ENCODE results near the gene SFXN3. TPM values are rescaled to one million over a fixed set of nuclear protein-coding genes. Genes with fewer than 3 reads are reported as not detected.

Gene SFXN3
- polyA plus RNA-seq, 4 donors: 35.0 to 222 (median 87.5) TPM

GRCh38 chr10:101040851-101041250 lies 9.8 kb downstream of the SFXN3 start:
- no peaks in the 10 kb centered on the region for H3K9me3 ChIP-seq (ENCODE audit: control insufficient read depth in 2 of 2, insufficient read depth in 1 of 2, low read depth in 1 of 2, low read length in 1 of 2)
- no peak for FAIRE-seq
- H3K27ac ChIP-seq (ENCODE audit: low read depth in 1 of 3, low read length in 2 of 3): peak overlapping the region in 2 of 3 donors; percentile 45 to 96

DNA sequence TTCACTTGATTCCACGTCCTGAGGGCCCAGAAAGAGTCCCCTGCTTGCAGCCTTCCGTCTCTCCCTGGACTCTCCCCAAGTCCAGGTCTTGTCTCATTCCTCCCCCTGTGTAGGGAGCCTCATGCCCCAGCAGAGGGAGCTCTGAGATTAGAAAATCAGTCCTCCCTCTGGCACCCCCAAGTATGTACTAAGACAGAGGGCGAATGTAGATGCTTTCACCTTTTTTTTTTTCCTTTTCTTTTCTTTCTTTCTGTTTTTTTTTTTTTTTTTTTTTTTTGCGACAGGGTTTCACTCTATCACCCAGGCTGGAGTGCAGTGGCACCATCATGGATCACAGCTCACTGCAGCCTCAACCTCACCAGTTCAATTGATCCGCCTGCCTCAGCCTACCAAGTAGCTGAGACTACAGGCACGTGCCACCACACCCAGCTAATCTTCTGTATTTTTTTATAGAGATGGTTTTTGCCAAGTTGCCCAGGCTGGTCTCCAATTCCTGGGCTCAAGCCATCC lies 10.3 kb downstream of the SFXN3 start:
- no peak overlapping the region for H3K4me3 ChIP-seq (ENCODE audit: low read depth in 1 of 3, low read length in 3 of 3)
- H3K36me3 ChIP-seq (ENCODE audit: control insufficient read depth in 3 of 3, insufficient read depth in 2 of 3, low read depth in 1 of 3, low read length in 3 of 3): peaks cover 4 to 51% (median 23%) of the 10 kb centered on the region in 3 donors
- peaks cover 0 to 7% (median 0%) of the 10 kb centered on the region in 3 donors for H3K27me3 ChIP-seq (ENCODE audit: control insufficient read depth in 3 of 3, insufficient read depth in 3 of 3, low read length in 3 of 3)
- no peaks in the 10 kb centered on the region for H3K9me3 ChIP-seq (ENCODE audit: control insufficient read depth in 2 of 2, insufficient read depth in 1 of 2, low read depth in 1 of 2, low read length in 1 of 2)
- 19 to 22% (median 21%) methylated on average over 5 to 6 of the region's 6 CpGs for WGBS, 3 donors
- FAIRE-seq: no peak
- DNase-seq: peak; percentile 91 to 92
- peaks cover 0 to 52% (median 2%) of the 10 kb centered on the region in 3 donors for H3K4me1 ChIP-seq (ENCODE audit: control insufficient read depth in 3 of 3, insufficient read depth in 2 of 3, low read depth in 1 of 3, low read length in 2 of 3)
- peak overlapping the region in 2 of 3 donors; percentile 84 to 96 for H3K27ac ChIP-seq (ENCODE audit: low read depth in 1 of 3, low read length in 2 of 3)

More at GRCh38 chr10:101040851-101041250, 9.8 kb downstream of the SFXN3 start:
- Histone ChIP-seq H3K4me3 (ENCODE audit: low read depth in 1 of 3, low read length in 3 of 3) (no peak overlapping the region), H3K27me3 (ENCODE audit: control insufficient read depth in 3 of 3, insufficient read depth in 3 of 3, low read length in 3 of 3) (peaks cover 0 to 4% (median 0%) of the 10 kb centered on the region in 3 donors), H3K4me1 (ENCODE audit: control insufficient read depth in 3 of 3, insufficient read depth in 2 of 3, low read depth in 1 of 3, low read length in 2 of 3) (peaks cover 0 to 56% (median 2%) of the 10 kb centered on the region in 3 donors), H3K36me3 (ENCODE audit: control insufficient read depth in 3 of 3, insufficient read depth in 2 of 3, low read depth in 1 of 3, low read length in 3 of 3) (peaks cover 4 to 55% (median 28%) of the 10 kb centered on the region in 3 donors)
- no peak for DNase-seq
- WGBS, 3 donors: 30 to 43% (median 38%) methylated on average over 2 of the region's 2 CpGs

DNA sequence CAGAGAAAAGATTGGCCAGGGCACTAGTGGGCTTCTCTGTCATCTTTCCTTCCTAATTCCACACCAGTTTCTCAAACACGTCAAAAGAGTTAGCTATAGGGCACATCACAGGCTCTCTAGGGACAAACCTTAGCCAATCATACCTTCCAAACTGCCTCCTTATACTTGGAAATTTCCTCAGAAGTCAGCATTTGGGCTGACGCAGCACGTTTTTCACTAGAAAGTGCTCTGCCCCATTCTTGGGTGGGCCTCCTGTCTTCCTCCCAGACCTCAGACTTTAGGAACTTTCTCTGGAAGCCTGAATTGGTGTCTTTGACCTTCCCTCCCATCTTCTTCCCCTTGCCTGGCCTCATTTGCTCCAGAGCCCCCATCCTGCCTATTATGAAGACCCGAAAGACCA lies 11.1 kb downstream of the SFXN3 start:
- Histone ChIP-seq H3K27ac (ENCODE audit: low read depth in 1 of 3, low read length in 2 of 3) (peak overlapping the region; percentile 84 to 96 (median 93)), H3K27me3 (ENCODE audit: control insufficient read depth in 3 of 3, insufficient read depth in 3 of 3, low read length in 3 of 3) (peaks cover 0 to 15% (median 5%) of the 10 kb centered on the region in 3 donors), H3K4me1 (ENCODE audit: control insufficient read depth in 3 of 3, insufficient read depth in 2 of 3, low read depth in 1 of 3, low read length in 2 of 3) (peaks cover 0 to 44% (median 2%) of the 10 kb centered on the region in 3 donors), H3K36me3 (ENCODE audit: control insufficient read depth in 3 of 3, insufficient read depth in 2 of 3, low read depth in 1 of 3, low read length in 3 of 3) (peaks cover 4 to 42% (median 20%) of the 10 kb centered on the region in 3 donors), H3K4me3 (ENCODE audit: low read depth in 1 of 3, low read length in 3 of 3) (peak overlapping the region in 1 of 3 donors; percentile 59), H3K9me3 (ENCODE audit: control insufficient read depth in 2 of 2, insufficient read depth in 1 of 2, low read depth in 1 of 2, low read length in 1 of 2) (no peaks in the 10 kb centered on the region)
- FAIRE-seq (no peak), DNase-seq (no peak)
- WGBS, 3 donors: 55 to 68% (median 61%) methylated on average over 4 of the region's 4 CpGs

- DNase-seq: peak; percentile 98 to 99
- H3K27ac ChIP-seq (ENCODE audit: low read depth in 1 of 3, low read length in 2 of 3): peak overlapping the region; percentile 84 to 96 (median 93)
- 1 to 4% (median 3%) methylated on average over 40 of the region's 40 CpGs for WGBS, 3 donors
- peaks cover 0 to 35% (median 16%) of the 10 kb centered on the region in 3 donors for H3K36me3 ChIP-seq (ENCODE audit: control insufficient read depth in 3 of 3, insufficient read depth in 2 of 3, low read depth in 1 of 3, low read length in 3 of 3)
- H3K4me1 ChIP-seq (ENCODE audit: control insufficient read depth in 3 of 3, insufficient read depth in 2 of 3, low read depth in 1 of 3, low read length in 2 of 3): peaks cover 0 to 37% (median 2%) of the 10 kb centered on the region in 3 donors
- no peak for FAIRE-seq
- H3K9me3 ChIP-seq (ENCODE audit: control insufficient read depth in 2 of 2, insufficient read depth in 1 of 2, low read depth in 1 of 2, low read length in 1 of 2): no peaks in the 10 kb centered on the region
- peaks cover 0 to 22% (median 8%) of the 10 kb centered on the region in 3 donors for H3K27me3 ChIP-seq (ENCODE audit: control insufficient read depth in 3 of 3, insufficient read depth in 3 of 3, low read length in 3 of 3)
- H3K4me3 ChIP-seq (ENCODE audit: low read depth in 1 of 3, low read length in 3 of 3): peak overlapping the region; percentile 9 to 59 (median 45)
These were observed 11.8 kb downstream of the SFXN3 start for GRCh38 chr10:101042667-101043362.

DNA sequence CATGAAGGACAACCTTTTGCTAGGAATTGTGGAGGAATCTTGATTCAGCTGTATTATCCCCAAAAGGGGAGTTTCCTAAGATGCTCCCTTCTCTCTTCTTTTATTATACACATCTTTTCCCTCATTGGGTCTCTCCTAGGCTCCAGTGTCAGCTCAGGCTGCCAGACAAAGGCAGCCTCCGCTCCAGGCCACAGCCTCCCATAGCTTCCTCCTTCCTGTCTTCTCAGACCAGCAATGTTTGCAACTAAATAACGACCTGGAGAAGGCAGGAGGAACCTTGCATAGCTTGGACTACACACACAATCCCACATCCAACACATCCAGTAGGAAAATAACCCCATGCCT lies 12.3 kb downstream of the SFXN3 start:
- peaks cover 0 to 27% (median 10%) of the 10 kb centered on the region in 3 donors for H3K27me3 ChIP-seq (ENCODE audit: control insufficient read depth in 3 of 3, insufficient read depth in 3 of 3, low read length in 3 of 3)
- peaks cover 0 to 39% (median 2%) of the 10 kb centered on the region in 3 donors for H3K4me1 ChIP-seq (ENCODE audit: control insufficient read depth in 3 of 3, insufficient read depth in 2 of 3, low read depth in 1 of 3, low read length in 2 of 3)
- H3K27ac ChIP-seq (ENCODE audit: low read depth in 1 of 3, low read length in 2 of 3): peak overlapping the region; percentile 84 to 96 (median 93)
- H3K36me3 ChIP-seq (ENCODE audit: control insufficient read depth in 3 of 3, insufficient read depth in 2 of 3, low read depth in 1 of 3, low read length in 3 of 3): peaks cover 0 to 30% (median 13%) of the 10 kb centered on the region in 3 donors
- WGBS, 3 donors: 19 to 21% (median 19%) methylated on average over 2 of the region's 2 CpGs
- FAIRE-seq (no peak), DNase-seq (peak in 1 of 2 donors; percentile 29)
- H3K9me3 ChIP-seq (ENCODE audit: control insufficient read depth in 2 of 2, insufficient read depth in 1 of 2, low read depth in 1 of 2, low read length in 1 of 2): no peaks in the 10 kb centered on the region
- peak overlapping the region; percentile 9 to 59 (median 45) for H3K4me3 ChIP-seq (ENCODE audit: low read depth in 1 of 3, low read length in 3 of 3)

GRCh38 chr10:101044117-101044516 lies 13.1 kb downstream of the SFXN3 start:
- FAIRE-seq (no peak), DNase-seq (no peak)
- Histone ChIP-seq H3K4me3 (ENCODE audit: low read depth in 1 of 3, low read length in 3 of 3) (no peak overlapping the region), H3K36me3 (ENCODE audit: control insufficient read depth in 3 of 3, insufficient read depth in 2 of 3, low read depth in 1 of 3, low read length in 3 of 3) (peaks cover 0 to 23% (median 8%) of the 10 kb centered on the region in 3 donors), H3K27ac (ENCODE audit: low read depth in 1 of 3, low read length in 2 of 3) (no peak overlapping the region), H3K27me3 (ENCODE audit: control insufficient read depth in 3 of 3, insufficient read depth in 3 of 3, low read length in 3 of 3) (peaks cover 0 to 35% (median 17%) of the 10 kb centered on the region in 3 donors), H3K4me1 (ENCODE audit: control insufficient read depth in 3 of 3, insufficient read depth in 2 of 3, low read depth in 1 of 3, low read length in 2 of 3) (peaks cover 0 to 42% (median 2%) of the 10 kb centered on the region in 3 donors), H3K9me3 (ENCODE audit: control insufficient read depth in 2 of 2, insufficient read depth in 1 of 2, low read depth in 1 of 2, low read length in 1 of 2) (no peaks in the 10 kb centered on the region)
- WGBS, 3 donors: 74 to 83% (median 77%) methylated on average over 2 of the region's 2 CpGs

- Histone ChIP-seq H3K4me3 (ENCODE audit: low read depth in 1 of 3, low read length in 3 of 3) (no peak overlapping the region), H3K9me3 (ENCODE audit: control insufficient read depth in 2 of 2, insufficient read depth in 1 of 2, low read depth in 1 of 2, low read length in 1 of 2) (no peaks in the 10 kb centered on the region), H3K4me1 (ENCODE audit: control insufficient read depth in 3 of 3, insufficient read depth in 2 of 3, low read depth in 1 of 3, low read length in 2 of 3) (peaks cover 0 to 38% (median 2%) of the 10 kb centered on the region in 3 donors), H3K36me3 (ENCODE audit: control insufficient read depth in 3 of 3, insufficient read depth in 2 of 3, low read depth in 1 of 3, low read length in 3 of 3) (peaks cover 0 to 1% (median 0%) of the 10 kb centered on the region in 3 donors), H3K27ac (ENCODE audit: low read depth in 1 of 3, low read length in 2 of 3) (no peak overlapping the region), H3K27me3 (ENCODE audit: control insufficient read depth in 3 of 3, insufficient read depth in 3 of 3, low read length in 3 of 3) (peaks cover 0 to 56% (median 21%) of the 10 kb centered on the region in 3 donors)
- FAIRE-seq (no peak), DNase-seq (no peak)
- 23 to 39% (median 28%) methylated on average over 25 of the region's 25 CpGs for WGBS, 3 donors
These were observed 15.6 kb downstream of the SFXN3 start for GRCh38 chr10:101046332-101047238.

DNA sequence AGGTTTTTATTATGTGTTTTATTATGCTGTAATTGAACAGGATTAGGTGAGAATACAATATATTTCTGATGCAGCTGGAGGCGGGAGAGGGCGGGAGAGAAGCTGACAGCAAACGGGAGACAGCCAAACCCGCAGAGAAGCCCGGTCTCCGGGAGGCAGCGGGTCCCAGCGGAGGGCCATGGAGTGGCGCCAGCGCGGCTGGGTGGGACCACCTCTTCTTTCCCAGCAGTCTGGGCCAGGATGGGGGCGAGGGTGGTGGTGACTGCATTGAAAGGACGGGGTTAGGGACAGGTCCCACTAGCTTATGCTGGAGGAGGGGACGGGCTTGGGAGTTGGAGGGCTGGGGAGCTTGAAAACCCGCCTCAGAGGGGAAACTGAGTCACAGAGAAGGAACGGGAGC lies 16.2 kb downstream of the SFXN3 start:
- H3K9me3 ChIP-seq (ENCODE audit: control insufficient read depth in 2 of 2, insufficient read depth in 1 of 2, low read depth in 1 of 2, low read length in 1 of 2): no peaks in the 10 kb centered on the region
- H3K36me3 ChIP-seq (ENCODE audit: control insufficient read depth in 3 of 3, insufficient read depth in 2 of 3, low read depth in 1 of 3, low read length in 3 of 3): no peaks in the 10 kb centered on the region
- no peak overlapping the region for H3K4me3 ChIP-seq (ENCODE audit: low read depth in 1 of 3, low read length in 3 of 3)
- FAIRE-seq: no peak
- H3K4me1 ChIP-seq (ENCODE audit: control insufficient read depth in 3 of 3, insufficient read depth in 2 of 3, low read depth in 1 of 3, low read length in 2 of 3): peaks cover 0 to 31% (median 2%) of the 10 kb centered on the region in 3 donors
- WGBS, 3 donors: 25 to 42% (median 34%) methylated on average over 16 of the region's 16 CpGs
- H3K27ac ChIP-seq (ENCODE audit: low read depth in 1 of 3, low read length in 2 of 3): no peak overlapping the region
- DNase-seq: no peak
- H3K27me3 ChIP-seq (ENCODE audit: control insufficient read depth in 3 of 3, insufficient read depth in 3 of 3, low read length in 3 of 3): peaks cover 0 to 56% (median 21%) of the 10 kb centered on the region in 3 donors

All from small intestine (tissue), 7 donors.